PC-3 (cell line): ENCODE measurements around the gene MFNG.

Experiments
- EZH2 ChIP-seq: fragments of 300-600 bp; sonication (generic); IDR thresholded peaks from one replicate; pipeline ENCODE4 v1.6.1; 2017; ENCODE audit warnings: antibody characterized with exemption, mild to moderate bottlenecking, low read length; ENCODE audit not compliant: unreplicated experiment
- TF ChIP-seq, protein P1 (sequence below): fragments of 300-600 bp; sonication (generic); conservative IDR thresholded peaks from 2 replicates; pipeline ENCODE4 v1.5.1; 2017; ENCODE audit warnings: antibody characterized with exemption, low read depth, mild to moderate bottlenecking, low read length

- no peak for TF ChIP-seq EZH2
- TF ChIP-seq, protein P1, sequence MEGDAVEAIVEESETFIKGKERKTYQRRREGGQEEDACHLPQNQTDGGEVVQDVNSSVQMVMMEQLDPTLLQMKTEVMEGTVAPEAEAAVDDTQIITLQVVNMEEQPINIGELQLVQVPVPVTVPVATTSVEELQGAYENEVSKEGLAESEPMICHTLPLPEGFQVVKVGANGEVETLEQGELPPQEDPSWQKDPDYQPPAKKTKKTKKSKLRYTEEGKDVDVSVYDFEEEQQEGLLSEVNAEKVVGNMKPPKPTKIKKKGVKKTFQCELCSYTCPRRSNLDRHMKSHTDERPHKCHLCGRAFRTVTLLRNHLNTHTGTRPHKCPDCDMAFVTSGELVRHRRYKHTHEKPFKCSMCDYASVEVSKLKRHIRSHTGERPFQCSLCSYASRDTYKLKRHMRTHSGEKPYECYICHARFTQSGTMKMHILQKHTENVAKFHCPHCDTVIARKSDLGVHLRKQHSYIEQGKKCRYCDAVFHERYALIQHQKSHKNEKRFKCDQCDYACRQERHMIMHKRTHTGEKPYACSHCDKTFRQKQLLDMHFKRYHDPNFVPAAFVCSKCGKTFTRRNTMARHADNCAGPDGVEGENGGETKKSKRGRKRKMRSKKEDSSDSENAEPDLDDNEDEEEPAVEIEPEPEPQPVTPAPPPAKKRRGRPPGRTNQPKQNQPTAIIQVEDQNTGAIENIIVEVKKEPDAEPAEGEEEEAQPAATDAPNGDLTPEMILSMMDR = no peak
Measured at GRCh38 chr22:37481347-37481907, 4.8 kb downstream of the MFNG start.
